Mucosa of descending colon (tissue), 3 donors: Measurements from ENCODE around the gene SCN1A. TPM values are rescaled to one million over a fixed set of nuclear protein-coding genes. Genes with fewer than 3 reads are reported as not detected.

Experiments used
- ATAC-seq: fragments of 200-7000 bp; cut with Tn5 transposase; one replicate; pipeline ENCODE4 v1.9.1; 2020; ENCODE audit warnings: mild to moderate bottlenecking, moderate library complexity
- DNase-seq, 3 donors: peaks; one replicate each; pipeline ENCODE4 v3.0.0-alpha.2; 2020
- H3K36me3 ChIP-seq: fragments of 200-600 bp; one replicate; pipeline ENCODE4 v1.8.0; 2021; ENCODE audit warnings: low read depth, mild to moderate bottlenecking
- H3K4me1 ChIP-seq: fragments of 200-600 bp; one replicate; pipeline ENCODE4 v1.8.0; 2021; ENCODE audit warnings: low read depth, mild to moderate bottlenecking
- H3K4me3 ChIP-seq: fragments of 200-600 bp; one replicate; pipeline ENCODE4 v1.8.0; 2021; ENCODE audit warnings: mild to moderate bottlenecking
- H3K9me3 ChIP-seq: fragments of 200-600 bp; one replicate; pipeline ENCODE4 v1.8.0; 2021; ENCODE audit warnings: mild to moderate bottlenecking
- intact Hi-C, 2 donors: fragments of 100-400 bp; cut with DNase I in 1 of 2; cut with micrococcal nuclease in 1 of 2; formaldehyde crosslinking; loops; one replicate each; pipeline versions ENCODE4 v1.11.0 to v1.11.1; 2022; cut with DNase I, micrococcal nuclease
- total RNA-seq, 3 donors: library from RNA; stranded (reverse); fragmentation: NEBNext Ultra II Directional in 2 of 3; extraction: Animal tissue kit (Norgen Biotek cat#: 25700) in 2 of 3; gene quantifications; one replicate each; pipeline versions ENCODE4 v1.2.1 to v1.2.4, GENCODE V29; 2021 to 2023
- TF ChIP-seq, protein P1 (sequence below): fragments of 200-600 bp; IDR thresholded peaks from one replicate; pipeline ENCODE4 v1.8.0; 2022; ENCODE audit warnings: antibody characterized with exemption, mild to moderate bottlenecking
- donor health status: DM: no; HTN: no; CAD: no; lungs with moderate emphysema.
- donor health status: DM: no; HTN: no; CAD: no.
- donor health status: DM: no; HTN: yes; CAD: no.

Gene SCN1A
- total RNA-seq, 3 donors from 2014 or later, result 0.82 TPM; not detected in 2

DNA sequence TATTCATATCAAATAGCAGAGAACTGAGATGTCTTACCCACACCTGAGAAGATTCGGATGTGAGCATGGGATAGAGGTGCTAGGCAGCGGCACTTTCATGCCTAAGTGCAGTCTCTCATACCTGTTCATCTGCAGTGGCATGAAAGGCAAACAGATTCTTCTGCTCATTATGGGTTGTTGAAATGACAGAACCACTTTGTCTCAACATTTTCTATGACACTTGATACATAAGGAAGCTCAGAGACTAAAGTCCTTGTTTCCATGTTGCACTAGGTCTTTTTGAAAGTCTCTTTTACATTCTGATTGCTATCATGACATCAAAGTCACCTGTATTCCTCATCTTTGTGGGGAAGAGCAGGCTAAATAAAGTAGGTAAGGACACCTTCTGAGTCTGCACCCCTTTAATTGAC, 8.0 kb upstream of the SCN1A start:
- Histone ChIP-seq H3K4me1 (no peaks in the 10 kb centered on the region), H3K36me3 (no peaks in the 10 kb centered on the region), H3K4me3 (no peak overlapping the region), H3K9me3 (no peaks in the 10 kb centered on the region)
- intact Hi-C loops, result no loop called here
- TF ChIP-seq, protein P1, sequence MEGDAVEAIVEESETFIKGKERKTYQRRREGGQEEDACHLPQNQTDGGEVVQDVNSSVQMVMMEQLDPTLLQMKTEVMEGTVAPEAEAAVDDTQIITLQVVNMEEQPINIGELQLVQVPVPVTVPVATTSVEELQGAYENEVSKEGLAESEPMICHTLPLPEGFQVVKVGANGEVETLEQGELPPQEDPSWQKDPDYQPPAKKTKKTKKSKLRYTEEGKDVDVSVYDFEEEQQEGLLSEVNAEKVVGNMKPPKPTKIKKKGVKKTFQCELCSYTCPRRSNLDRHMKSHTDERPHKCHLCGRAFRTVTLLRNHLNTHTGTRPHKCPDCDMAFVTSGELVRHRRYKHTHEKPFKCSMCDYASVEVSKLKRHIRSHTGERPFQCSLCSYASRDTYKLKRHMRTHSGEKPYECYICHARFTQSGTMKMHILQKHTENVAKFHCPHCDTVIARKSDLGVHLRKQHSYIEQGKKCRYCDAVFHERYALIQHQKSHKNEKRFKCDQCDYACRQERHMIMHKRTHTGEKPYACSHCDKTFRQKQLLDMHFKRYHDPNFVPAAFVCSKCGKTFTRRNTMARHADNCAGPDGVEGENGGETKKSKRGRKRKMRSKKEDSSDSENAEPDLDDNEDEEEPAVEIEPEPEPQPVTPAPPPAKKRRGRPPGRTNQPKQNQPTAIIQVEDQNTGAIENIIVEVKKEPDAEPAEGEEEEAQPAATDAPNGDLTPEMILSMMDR, result no peak
- ATAC-seq, result no peak
- no peak for DNase-seq

DNA sequence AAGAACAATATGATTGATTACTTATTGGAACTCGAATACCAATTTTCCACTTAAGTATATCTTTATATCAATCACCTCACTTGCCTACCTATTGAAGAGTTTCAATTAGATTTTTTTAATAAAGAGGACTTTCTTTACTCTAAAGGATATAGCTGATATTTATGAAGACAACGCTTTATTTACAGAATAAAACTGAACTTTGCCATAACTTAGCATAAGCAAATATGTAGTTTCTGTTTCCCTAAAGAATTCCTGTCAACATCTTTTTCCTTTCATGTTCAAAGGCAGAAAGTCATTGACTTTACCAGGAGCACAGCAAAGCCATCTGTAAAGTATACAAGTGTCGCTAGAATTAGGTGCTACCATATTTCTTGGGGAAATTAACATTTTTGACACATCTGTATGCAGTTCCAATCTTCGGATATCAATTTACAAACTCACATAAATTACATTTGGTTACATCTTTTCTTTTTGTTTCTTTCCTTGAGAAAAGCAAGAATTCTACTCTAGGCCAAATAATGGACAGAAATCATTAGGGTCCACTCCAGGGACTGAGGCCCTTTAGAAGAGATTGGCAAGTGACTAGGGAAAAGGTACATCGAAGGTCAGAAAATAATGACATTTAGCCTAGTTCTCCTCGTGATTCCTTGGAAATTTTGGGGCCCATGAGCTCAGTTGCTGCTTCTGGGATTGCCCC, 7.5 kb upstream of the SCN1A start:
- H3K9me3 ChIP-seq, result no peaks in the 10 kb centered on the region
- ATAC-seq (no peak), DNase-seq (no peak)
- TF ChIP-seq, protein P1, result no peak
- no peaks in the 10 kb centered on the region for H3K36me3 ChIP-seq
- no peak overlapping the region for H3K4me3 ChIP-seq
- H3K4me1 ChIP-seq, result no peaks in the 10 kb centered on the region
- intact Hi-C loops, result no loop called here

DNA sequence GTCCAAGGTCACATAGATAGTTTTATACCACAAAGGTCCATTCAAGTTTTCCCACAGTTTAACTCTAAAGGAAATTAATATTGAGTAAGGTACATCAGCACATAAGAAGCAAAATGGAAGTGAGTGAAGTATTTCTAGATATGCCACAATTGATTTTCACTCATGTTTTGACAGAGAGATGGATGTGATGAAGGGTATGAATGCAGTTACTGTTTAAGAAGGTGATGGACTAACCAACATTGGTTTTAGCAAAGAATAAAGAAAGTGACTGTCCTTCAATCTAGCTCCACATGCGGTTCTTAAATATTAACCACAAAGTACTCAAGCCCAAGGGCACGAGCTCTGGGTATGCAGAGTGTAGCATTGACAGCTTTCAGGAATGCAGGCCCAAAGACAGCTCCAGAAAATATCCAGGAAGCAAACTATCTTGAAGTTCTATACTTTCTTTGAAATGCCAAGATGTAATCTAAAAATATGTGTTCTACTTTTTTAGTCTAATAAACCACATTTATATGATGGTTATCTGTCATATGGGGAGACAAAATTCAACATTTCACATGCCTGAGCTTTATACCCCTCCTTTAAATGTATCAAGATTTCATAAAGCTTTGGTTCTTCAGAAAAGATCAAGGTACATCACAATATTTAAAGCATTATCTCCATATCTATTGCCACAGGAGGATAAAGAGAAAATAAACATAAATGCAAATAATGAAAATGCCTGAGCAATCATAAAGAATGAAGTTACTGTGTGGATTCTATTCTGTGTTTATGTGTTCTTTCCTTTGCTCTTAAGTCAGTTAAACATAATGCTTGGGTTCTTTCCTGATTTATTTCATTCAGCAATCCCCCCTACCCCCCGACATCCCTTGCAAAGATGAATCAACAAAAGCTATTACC, 6.7 kb upstream of the SCN1A start:
- Histone ChIP-seq H3K4me3 (no peak overlapping the region), H3K9me3 (no peaks in the 10 kb centered on the region), H3K36me3 (no peaks in the 10 kb centered on the region), H3K4me1 (no peaks in the 10 kb centered on the region)
- ATAC-seq (no peak), DNase-seq (no peak)
- TF ChIP-seq, protein P1, result no peak
- intact Hi-C loops, result no loop called here

DNA sequence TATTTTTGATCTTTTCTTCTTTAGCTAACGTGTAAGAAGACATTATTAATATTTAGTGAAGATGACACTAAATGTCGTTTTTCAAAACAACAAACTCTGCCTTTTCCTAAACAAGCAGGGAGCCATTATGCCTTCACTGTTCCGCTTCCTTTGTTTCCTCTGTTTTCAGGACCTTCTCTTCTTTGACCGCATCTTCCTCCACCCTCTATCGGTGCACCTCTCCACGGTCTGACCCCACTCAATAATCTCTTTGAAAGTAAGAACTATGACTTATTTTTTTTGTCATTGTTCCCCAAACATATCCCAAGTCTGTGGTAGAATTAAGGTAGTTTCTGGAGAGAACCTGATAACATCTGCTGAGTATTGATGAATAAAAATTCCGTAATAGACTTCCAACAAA, 5.8 kb upstream of the SCN1A start:
- TF ChIP-seq, protein P1, result no peak
- no peak for ATAC-seq

DNA sequence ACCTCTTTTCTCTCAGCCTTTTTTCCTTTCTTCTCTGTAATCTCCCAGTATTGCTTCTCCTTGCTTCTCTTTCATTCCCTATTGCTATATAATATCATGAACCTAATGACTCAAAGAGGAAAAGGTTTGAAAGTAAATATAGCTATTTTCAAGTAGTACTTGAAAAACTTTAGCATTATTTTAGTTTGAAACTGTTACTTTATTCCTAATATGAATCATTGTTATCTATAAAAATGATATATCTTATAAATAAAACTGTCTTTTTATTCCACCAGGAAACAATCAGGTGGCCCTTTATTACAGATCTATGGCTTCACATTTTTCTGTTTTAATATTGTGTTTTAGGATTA, 311 bp upstream of the SCN1A start:
- H3K9me3 ChIP-seq, result no peaks in the 10 kb centered on the region
- no peak overlapping the region for H3K4me3 ChIP-seq
- intact Hi-C loops, result loop anchor here in 1 of 2 donors (10.0 kb wide), 1 partner anchor 173 kb away; the partner anchor contains the start of gene TTC21B
- no peaks in the 10 kb centered on the region for H3K36me3 ChIP-seq
- TF ChIP-seq, protein P1, result no peak
- H3K4me1 ChIP-seq, result no peaks in the 10 kb centered on the region
- DNase-seq (no peak), ATAC-seq (no peak)

More for the DNA sequence above, 5.8 kb upstream of the SCN1A start:
- DNase-seq, result no peak
- H3K36me3 ChIP-seq, result no peaks in the 10 kb centered on the region
- no peaks in the 10 kb centered on the region for H3K9me3 ChIP-seq
- intact Hi-C loops, result no loop called here
- no peaks in the 10 kb centered on the region for H3K4me1 ChIP-seq
- no peak overlapping the region for H3K4me3 ChIP-seq
